Measurements from ENCODE around the gene H2AZ2. TPM values are rescaled to one million over a fixed set of nuclear protein-coding genes. Genes with fewer than 3 reads are reported as not detected.

H2AZ2 gene
- total and polyA plus RNA-seq, 8 donors, result 113 to 286 (median 228) TPM

DNA sequence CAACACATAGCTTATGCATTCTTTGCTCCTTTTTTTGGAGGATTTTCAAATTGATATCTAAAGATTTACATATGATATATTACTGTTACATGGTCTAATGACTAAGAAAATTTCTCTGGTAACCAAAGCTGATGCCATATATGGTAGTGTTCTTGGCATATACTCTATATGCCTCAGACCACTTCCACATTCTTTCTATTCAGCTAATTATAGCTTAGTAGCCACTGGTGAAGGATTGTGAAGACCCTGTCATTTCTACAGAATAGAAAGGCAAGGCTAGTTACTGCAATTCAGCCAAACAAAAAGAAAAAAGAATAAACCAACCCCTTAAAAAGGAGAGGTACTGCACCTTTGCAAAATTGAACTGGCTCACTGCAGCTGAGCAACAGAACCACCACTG lies 33.7 kb upstream of the H2AZ2 start:
- no peaks in the 10 kb centered on the region for H3K27me3 ChIP-seq
- TF ChIP-seq CTCF (IDR thresholded peaks at IDR 0.05), result no peak
- peak overlapping the region in 1 of 2 donors; percentile 3 for H3K27ac ChIP-seq
- no peaks in the 10 kb centered on the region for H3K9me3 ChIP-seq
- ATAC-seq, result no peak
- no peaks in the 10 kb centered on the region for H3K36me3 ChIP-seq
- intact Hi-C loops (cut with DNase I), result no loop called here
- H3K4me3 ChIP-seq, result peak overlapping the region in 1 of 2 donors; percentile 96
- DNase-seq, result no peak
- peaks cover 28 to 66% of the 10 kb centered on the region in 2 donors for H3K4me1 ChIP-seq

DNA sequence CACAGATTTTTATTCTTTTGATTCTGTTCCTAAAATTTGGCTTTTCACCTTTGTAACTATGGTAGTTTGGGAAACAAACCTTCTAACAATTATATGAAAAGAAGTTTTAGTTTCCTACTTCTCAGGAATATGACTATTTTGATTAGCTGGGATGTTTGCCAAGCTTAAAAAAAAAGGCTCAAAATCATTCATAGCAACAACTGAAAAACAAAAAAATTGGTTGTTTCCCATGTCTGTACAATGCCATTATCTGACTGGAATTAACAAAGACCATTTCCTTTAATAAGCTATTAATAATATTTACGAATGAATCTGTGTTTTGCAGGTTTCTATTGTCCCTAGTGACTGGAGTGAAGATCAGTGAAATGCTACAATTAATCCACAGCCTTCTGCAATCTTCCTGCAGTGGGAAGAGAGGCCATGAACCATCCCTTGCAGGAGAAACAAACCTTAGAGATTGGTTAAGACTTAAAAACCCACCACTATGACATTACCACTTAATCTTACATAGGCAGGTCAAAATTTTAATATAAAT lies 33.2 kb upstream of the H2AZ2 start:
- intact Hi-C loops (cut with DNase I), result no loop called here
- H3K4me1 ChIP-seq, result peaks cover 28 to 62% of the 10 kb centered on the region in 2 donors
- H3K27me3 ChIP-seq, result no peaks in the 10 kb centered on the region
- H3K9me3 ChIP-seq, result no peaks in the 10 kb centered on the region
- H3K36me3 ChIP-seq, result no peaks in the 10 kb centered on the region
- ATAC-seq (no peak), DNase-seq (no peak)
- no peak for TF ChIP-seq CTCF (IDR thresholded peaks at IDR 0.05)
- peak overlapping the region in 1 of 2 donors; percentile 3 for H3K27ac ChIP-seq
- peak overlapping the region in 1 of 2 donors; percentile 96 for H3K4me3 ChIP-seq

- DNase-seq (no peak), ATAC-seq (no peak)
- Histone ChIP-seq H3K4me1 (peaks cover 28 to 60% of the 10 kb centered on the region in 2 donors), H3K9me3 (no peaks in the 10 kb centered on the region), H3K27ac (no peak overlapping the region), H3K4me3 (peak overlapping the region in 1 of 2 donors; percentile 96), H3K27me3 (no peaks in the 10 kb centered on the region), H3K36me3 (no peaks in the 10 kb centered on the region)
- intact Hi-C loops (cut with DNase I), result no loop called here
- no peak for TF ChIP-seq CTCF (IDR thresholded peaks at IDR 0.05)
These were observed 32.6 kb upstream of the H2AZ2 start for GRCh38 chr7:44880317-44881018.

- Histone ChIP-seq H3K4me3 (no peak overlapping the region), H3K27ac (no peak overlapping the region), H3K27me3 (no peaks in the 10 kb centered on the region), H3K4me1 (peaks cover under 1 to 28% of the 10 kb centered on the region in 2 donors), H3K36me3 (no peaks in the 10 kb centered on the region), H3K9me3 (no peaks in the 10 kb centered on the region)
- no peak for TF ChIP-seq CTCF (IDR thresholded peaks at IDR 0.05)
- intact Hi-C loops (cut with DNase I), result no loop called here
- no peak for DNase-seq
- no peak for ATAC-seq
These were observed 28.5 kb upstream of the H2AZ2 start for GRCh38 chr7:44876393-44876792.

- intact Hi-C loops (cut with DNase I), result no loop called here
These were observed 27.4 kb upstream of the H2AZ2 start for GRCh38 chr7:44875241-44875640.

More at GRCh38 chr7:44875241-44875640, 27.4 kb upstream of the H2AZ2 start:
- Histone ChIP-seq H3K27ac (no peak overlapping the region), H3K36me3 (no peaks in the 10 kb centered on the region), H3K27me3 (no peaks in the 10 kb centered on the region), H3K9me3 (no peaks in the 10 kb centered on the region), H3K4me1 (peaks cover 0 to 16% of the 10 kb centered on the region in 2 donors), H3K4me3 (no peak overlapping the region)
- no peak for TF ChIP-seq CTCF (IDR thresholded peaks at IDR 0.05)
- no peak for DNase-seq
- ATAC-seq, result no peak
